Upper lobe of left lung (tissue), 6 donors: ENCODE results near the gene KLHL12. TPM values are rescaled to one million over a fixed set of nuclear protein-coding genes. Genes with fewer than 3 reads are reported as not detected.

Experiments
- ATAC-seq, 2 donors: fragments of 200-7000 bp; cut with Tn5 transposase; one replicate each; pipeline ENCODE4 v1.9.1; 2022; ENCODE audit warnings: mild to moderate bottlenecking in 2 of 2, moderate library complexity in 2 of 2; ENCODE audit not compliant: low FRiP score in 2 of 2
- DNase-seq, 2 donors: peaks; one replicate each; pipeline ENCODE4 v3.0.0-alpha.2; 2019 to 2020
- H3K27ac ChIP-seq, 4 donors: fragments of 200-600 bp; sonication (generic); one replicate each; pipeline ENCODE4 v1.5.1; 2016 to 2019
- H3K27me3 ChIP-seq, 4 donors: fragments of 200-600 bp; sonication (generic); one replicate each; pipeline ENCODE4 v1.5.1; 2017 to 2019
- H3K36me3 ChIP-seq, 4 donors: fragments of 200-600 bp; sonication (generic); one replicate each; pipeline ENCODE4 v1.5.1; 2016 to 2019
- H3K4me1 ChIP-seq, 4 donors: fragments of 200-600 bp; sonication (generic); one replicate each; pipeline ENCODE4 v1.5.1; 2018 to 2019
- H3K4me3 ChIP-seq, 4 donors: fragments of 200-600 bp; sonication (generic); one replicate each; pipeline ENCODE4 v1.5.1; 2017 to 2019; ENCODE audit warnings: mild to moderate bottlenecking in 2 of 4, moderate library complexity in 1 of 4
- H3K9me3 ChIP-seq, 4 donors: fragments of 200-600 bp; sonication (generic); one replicate each; pipeline ENCODE4 v1.5.1; 2018 to 2019
- EP300 ChIP-seq, 4 donors: sonication (generic); formaldehyde crosslinking; IDR thresholded peaks; one replicate each; pipeline ENCODE4 v1.5.1; 2017; ENCODE audit warnings: antibody characterized with exemption in 4 of 4, control low read depth in 2 of 4
- POLR2A ChIP-seq, 4 donors: fragments of 450-650 bp; IDR thresholded peaks; one replicate each; pipeline ENCODE4 v1.5.1; 2016 to 2017; ENCODE audit warnings: antibody characterized with exemption in 4 of 4, mild to moderate bottlenecking in 2 of 4
- POLR2AphosphoS5 ChIP-seq, 2 donors: sonication (generic); formaldehyde crosslinking; IDR thresholded peaks; one replicate each; pipeline ENCODE4 v1.5.1; 2017; ENCODE audit warnings: antibody characterized with exemption in 2 of 2
- WGBS, 2 donors: methylation state at CpG; one replicate each; pipeline ENCODE4 v1.1.5; 2017 to 2018; 5-methylcytosine and 5-hydroxymethylcytosine counted together
- total RNA-seq, 6 donors: library from RNA; depleted of rRNA in 4 of 6; stranded (reverse); fragments of >200 nt in 4 of 6; gene quantifications; one replicate each; pipeline versions ENCODE4 v1.1.0 to v1.2.1, GENCODE V29; 2016 to 2021
- TF ChIP-seq, protein P1 (sequence below), 6 experiments: fragments of 450-650 bp in 4 of 6; fragments of 200-600 bp in 2 of 6; sonication (generic) in 2 of 6; IDR thresholded peaks; one replicate each; pipeline ENCODE4 v1.5.1; 2016 to 2019; ENCODE audit warnings: antibody characterized with exemption in 6 of 6
- donor health status: DM: no; HTN: no; CAD: no; lungs with moderate emphysema.
- donor health status: DM: no; HTN: yes; CAD: no; lungs with severe emphysema.

The KLHL12 gene
- total RNA-seq, 6 donors from 2014 or later, result 12.0 to 25.1 (median 19.9) TPM

DNA sequence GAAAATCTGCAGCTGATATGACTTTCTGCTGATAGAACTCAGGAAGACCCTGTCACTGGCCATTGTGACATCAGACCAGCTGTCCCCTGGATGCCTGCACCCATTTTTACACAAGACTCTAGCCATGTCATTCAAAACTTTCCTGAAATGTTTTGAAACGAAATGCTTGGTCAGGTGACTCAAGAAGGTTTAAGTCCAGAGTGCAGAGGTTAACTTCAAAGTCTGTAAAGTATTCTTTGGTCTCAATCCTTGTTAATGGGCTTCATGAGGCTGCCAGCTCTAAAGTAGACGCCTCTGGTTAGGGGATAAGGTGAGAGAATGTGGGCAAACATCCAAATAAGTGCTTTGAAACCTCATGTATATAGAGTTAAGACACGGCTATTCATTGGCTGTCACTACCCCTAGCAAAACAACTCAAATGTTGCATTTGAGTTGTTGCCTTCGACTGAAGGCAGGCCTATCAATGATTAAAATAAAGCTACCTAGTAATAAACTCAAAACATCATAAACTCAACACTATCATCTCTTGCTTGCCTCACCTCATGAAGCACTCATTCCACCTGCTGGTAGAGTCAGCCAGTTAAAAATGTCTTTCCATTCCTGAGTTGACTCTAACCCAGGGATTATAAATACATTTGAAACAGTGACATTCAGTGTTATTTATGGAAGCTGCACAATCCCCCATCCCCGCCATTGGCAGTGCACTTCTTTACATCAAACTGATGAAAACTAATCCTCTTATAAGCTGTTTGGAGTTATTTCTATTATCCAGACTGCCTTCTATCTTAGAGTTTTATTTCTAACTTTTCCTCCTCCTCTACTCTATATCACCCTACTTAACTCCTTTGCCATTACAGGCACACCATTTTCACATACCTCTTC is 64.1 kb downstream of the KLHL12 start:
- DNase-seq (no peak), ATAC-seq (no peak)
- Histone ChIP-seq H3K4me3 (no peak overlapping the region), H3K27me3 (no peaks in the 10 kb centered on the region), H3K9me3 (no peaks in the 10 kb centered on the region), H3K36me3 (no peaks in the 10 kb centered on the region), H3K27ac (no peak overlapping the region), H3K4me1 (peaks cover 10 to 27% (median 19%) of the 10 kb centered on the region in 4 donors)
- no peak for TF ChIP-seq EP300 (IDR thresholded peaks at IDR 0.05)
- no peak for TF ChIP-seq POLR2A (IDR thresholded peaks at IDR 0.05)
- WGBS, 2 donors, result 67 to 76% methylated on average over 5 of the region's 5 CpGs

DNA sequence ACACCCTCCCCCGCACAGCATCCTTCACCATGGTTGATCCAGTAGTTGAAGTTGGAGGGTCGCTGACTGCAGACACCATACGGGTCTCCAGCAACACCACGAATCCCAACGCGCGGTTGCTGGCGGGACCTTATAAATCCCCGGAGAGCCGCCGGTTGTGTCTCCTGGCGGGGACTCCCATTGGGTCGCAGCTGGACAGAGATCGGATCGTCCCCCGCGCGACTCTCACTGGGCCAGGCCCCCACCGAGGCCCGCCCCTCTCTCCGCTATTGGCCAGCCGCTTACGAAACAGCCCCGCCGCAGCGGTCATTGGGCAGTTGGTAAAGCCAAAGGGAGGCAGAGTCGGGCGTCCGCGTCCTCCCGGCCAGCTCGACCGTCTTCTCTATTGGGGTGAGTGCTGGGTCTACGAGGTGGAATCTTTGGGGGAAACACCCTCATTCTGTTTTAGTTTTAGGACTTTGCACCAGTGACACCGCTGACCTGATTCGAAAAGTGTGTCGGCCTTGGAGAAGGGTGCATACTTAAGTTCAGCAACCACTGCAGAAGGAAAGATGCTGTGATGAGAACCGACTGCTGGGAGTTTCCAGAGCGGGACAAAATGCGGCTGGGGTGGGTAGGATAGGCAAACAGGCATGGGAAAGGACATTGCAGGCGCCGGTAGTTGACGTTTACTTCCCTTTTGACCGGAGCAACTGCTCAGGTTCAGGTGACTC is 65.5 kb downstream of the KLHL12 start:
- peaks cover 10 to 27% (median 19%) of the 10 kb centered on the region in 4 donors for H3K4me1 ChIP-seq
- H3K27ac ChIP-seq, result peak overlapping the region in 2 of 4 donors; percentile 76 to 77
- H3K4me3 ChIP-seq, result peak overlapping the region; percentile 74 to 84 (median 78)
- WGBS, 2 donors, result 0 to 1% methylated on average over 12 to 23 of the region's 44 CpGs
- ATAC-seq (peak; percentile 96 to 98), DNase-seq (peak; percentile 95 to 96)
- no peaks in the 10 kb centered on the region for H3K36me3 ChIP-seq
- no peaks in the 10 kb centered on the region for H3K27me3 ChIP-seq
- H3K9me3 ChIP-seq, result no peaks in the 10 kb centered on the region
- TF ChIP-seq, protein P1, sequence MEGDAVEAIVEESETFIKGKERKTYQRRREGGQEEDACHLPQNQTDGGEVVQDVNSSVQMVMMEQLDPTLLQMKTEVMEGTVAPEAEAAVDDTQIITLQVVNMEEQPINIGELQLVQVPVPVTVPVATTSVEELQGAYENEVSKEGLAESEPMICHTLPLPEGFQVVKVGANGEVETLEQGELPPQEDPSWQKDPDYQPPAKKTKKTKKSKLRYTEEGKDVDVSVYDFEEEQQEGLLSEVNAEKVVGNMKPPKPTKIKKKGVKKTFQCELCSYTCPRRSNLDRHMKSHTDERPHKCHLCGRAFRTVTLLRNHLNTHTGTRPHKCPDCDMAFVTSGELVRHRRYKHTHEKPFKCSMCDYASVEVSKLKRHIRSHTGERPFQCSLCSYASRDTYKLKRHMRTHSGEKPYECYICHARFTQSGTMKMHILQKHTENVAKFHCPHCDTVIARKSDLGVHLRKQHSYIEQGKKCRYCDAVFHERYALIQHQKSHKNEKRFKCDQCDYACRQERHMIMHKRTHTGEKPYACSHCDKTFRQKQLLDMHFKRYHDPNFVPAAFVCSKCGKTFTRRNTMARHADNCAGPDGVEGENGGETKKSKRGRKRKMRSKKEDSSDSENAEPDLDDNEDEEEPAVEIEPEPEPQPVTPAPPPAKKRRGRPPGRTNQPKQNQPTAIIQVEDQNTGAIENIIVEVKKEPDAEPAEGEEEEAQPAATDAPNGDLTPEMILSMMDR (IDR thresholded peaks at IDR 0.05), result no peak
- TF ChIP-seq POLR2A (IDR thresholded peaks at IDR 0.05) (peak in 3 of 4 donors; percentile 26 to 36 (median 27)), POLR2AphosphoS5 (IDR thresholded peaks at IDR 0.05) (peak in 1 of 2 donors; percentile 61), EP300 (IDR thresholded peaks at IDR 0.05) (no peak)

DNA sequence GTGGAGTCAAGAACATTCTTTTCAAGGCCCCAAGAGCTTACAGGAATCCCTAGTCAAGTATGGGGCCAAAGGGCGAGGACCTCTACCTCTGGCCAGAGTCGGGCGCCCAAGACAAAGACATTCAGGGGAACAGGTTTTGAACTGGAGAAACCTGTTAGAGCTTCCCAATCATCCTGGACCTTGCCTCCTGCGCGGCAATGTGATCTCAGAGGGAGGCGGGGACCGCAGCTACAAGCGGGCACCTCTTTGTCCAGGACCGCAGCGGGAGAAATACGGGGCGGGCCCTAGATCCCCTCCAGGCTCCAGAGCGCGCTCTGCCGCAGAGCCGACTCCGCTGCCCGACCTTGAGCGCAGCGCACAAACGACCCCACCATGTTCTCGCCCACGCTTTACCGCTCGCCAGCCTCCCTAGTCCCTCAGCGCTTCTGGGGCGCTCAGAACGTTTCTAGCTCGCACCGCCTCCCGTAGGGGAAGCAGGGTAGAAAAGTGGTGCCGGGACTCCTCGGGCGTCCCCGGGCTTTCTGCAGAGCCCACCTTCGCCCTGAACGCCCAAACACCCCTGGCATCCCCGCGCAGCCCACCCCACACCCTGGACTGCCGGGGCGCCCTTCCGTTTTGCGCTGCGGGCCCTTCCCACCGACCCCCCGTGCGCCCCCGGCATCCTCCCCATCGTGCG is 66.2 kb downstream of the KLHL12 start:
- peak; percentile 67 to 89 for ATAC-seq
- peak overlapping the region; percentile 74 to 84 (median 78) for H3K4me3 ChIP-seq
- DNase-seq, result peak; percentile 84 to 85
- 4% methylated on average over 31 of the region's 50 CpGs; no CpG with 5 or more reads in 1 of the 2 donors for WGBS, 2 donors
- peak overlapping the region in 2 of 4 donors; percentile 76 to 77 for H3K27ac ChIP-seq
- H3K9me3 ChIP-seq, result no peaks in the 10 kb centered on the region
- peaks cover 10 to 27% (median 19%) of the 10 kb centered on the region in 4 donors for H3K4me1 ChIP-seq
- no peaks in the 10 kb centered on the region for H3K36me3 ChIP-seq
- TF ChIP-seq, protein P1 (IDR thresholded peaks at IDR 0.05), result no peak
- TF ChIP-seq EP300 (IDR thresholded peaks at IDR 0.05) (no peak), POLR2A (IDR thresholded peaks at IDR 0.05) (no peak), POLR2AphosphoS5 (IDR thresholded peaks at IDR 0.05) (no peak)
- H3K27me3 ChIP-seq, result no peaks in the 10 kb centered on the region

DNA sequence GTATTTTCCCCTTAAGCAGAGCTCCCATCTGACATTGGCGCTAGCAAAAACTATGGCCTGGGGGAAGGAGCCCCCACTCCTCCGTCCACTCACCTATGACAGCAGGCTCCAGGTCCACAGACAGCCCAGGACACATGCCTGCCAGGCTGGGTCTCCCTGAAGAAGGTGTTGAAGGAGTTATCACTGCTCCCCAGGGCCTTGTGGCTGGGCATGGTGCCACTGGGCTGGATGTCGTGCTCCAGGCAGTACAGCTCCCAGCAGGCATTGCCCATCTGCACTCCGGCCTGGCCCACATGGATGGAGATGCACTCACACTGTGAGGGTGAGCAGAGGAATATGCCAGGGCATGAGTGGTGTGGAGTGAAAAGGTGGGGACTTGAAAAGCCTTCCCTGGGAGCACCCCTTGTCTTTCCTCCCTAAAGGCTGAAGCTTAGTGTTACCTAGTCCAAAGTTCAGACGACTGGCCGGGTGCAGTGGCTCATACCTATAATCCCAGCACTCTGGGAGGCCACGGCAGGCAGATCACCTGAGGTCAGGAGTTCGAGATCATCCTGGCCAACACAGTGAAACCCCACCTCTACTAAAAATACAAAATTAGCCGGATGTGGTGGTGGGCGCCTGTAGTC is 68.1 kb downstream of the KLHL12 start:
- WGBS, 2 donors, result 75 to 88% methylated on average over 8 to 10 of the region's 10 CpGs
- Histone ChIP-seq H3K4me1 (peaks cover 10 to 27% (median 19%) of the 10 kb centered on the region in 4 donors), H3K27ac (peak overlapping the region in 3 of 4 donors; percentile 21 to 71 (median 50)), H3K4me3 (no peak overlapping the region), H3K27me3 (no peaks in the 10 kb centered on the region), H3K9me3 (no peaks in the 10 kb centered on the region), H3K36me3 (no peaks in the 10 kb centered on the region)
- TF ChIP-seq POLR2AphosphoS5 (IDR thresholded peaks at IDR 0.05) (no peak), EP300 (IDR thresholded peaks at IDR 0.05) (no peak), POLR2A (IDR thresholded peaks at IDR 0.05) (no peak)
- TF ChIP-seq, protein P1 (IDR thresholded peaks at IDR 0.05), result no peak
- ATAC-seq (no peak), DNase-seq (no peak)
